Forelimb muscle (tissue), 1 donor: Measurements from ENCODE around the gene CPN2. TPM values are rescaled to one million over a fixed set of nuclear protein-coding genes. Genes with fewer than 3 reads are reported as not detected.

Experiments used
- DNase-seq: peaks from one replicate; pipeline ENCODE4 v3.0.0-alpha.2; 2013; ENCODE audit warnings: low read depth
- polyA plus RNA-seq: library from polyadenylated mRNA; unstranded; fragments of 120-200 nt; gene quantifications from one replicate; pipeline ENCODE4 v1.2.1, GENCODE V29; 2013; ENCODE audit not compliant: insufficient read length

Gene CPN2
- polyA plus RNA-seq, 1 donor, result not detected

GRCh38 chr3:194313560-194314387, 37.4 kb downstream of the CPN2 start:
- no peak for DNase-seq

- peak; percentile 75 for DNase-seq
Measured at GRCh38 chr3:194312743-194313281, 38.3 kb downstream of the CPN2 start.

- DNase-seq, result no peak
Measured at GRCh38 chr3:194312186-194312742, 38.9 kb downstream of the CPN2 start.

GRCh38 chr3:194311000-194311399, 40.1 kb downstream of the CPN2 start:
- no peak for DNase-seq

- no peak for DNase-seq
Measured at GRCh38 chr3:194310060-194310835, 40.9 kb downstream of the CPN2 start.

GRCh38 chr3:194308601-194309449, 42.3 kb downstream of the CPN2 start:
- DNase-seq, result no peak

- no peak for DNase-seq
Measured at GRCh38 chr3:194307849-194308248, 43.3 kb downstream of the CPN2 start.

GRCh38 chr3:194306771-194307640, 44.1 kb downstream of the CPN2 start:
- no peak for DNase-seq

- DNase-seq, result no peak
Measured at GRCh38 chr3:194306109-194306686, 44.9 kb downstream of the CPN2 start.

- DNase-seq, result no peak
Measured at GRCh38 chr3:194305356-194306108, 45.6 kb downstream of the CPN2 start.

- DNase-seq, result no peak
Measured at GRCh38 chr3:194304186-194304917, 46.8 kb downstream of the CPN2 start.

GRCh38 chr3:194303749-194304148, 47.4 kb downstream of the CPN2 start:
- DNase-seq, result no peak

GRCh38 chr3:194301730-194302129, 49.4 kb downstream of the CPN2 start:
- DNase-seq, result no peak

- DNase-seq, result no peak
Measured at GRCh38 chr3:194300936-194301335, 50.2 kb downstream of the CPN2 start.

- DNase-seq, result peak; percentile 90
Measured at GRCh38 chr3:194300382-194300758, 50.8 kb downstream of the CPN2 start.

GRCh38 chr3:194298331-194299227, 52.5 kb downstream of the CPN2 start:
- no peak for DNase-seq

- DNase-seq, result no peak
Measured at GRCh38 chr3:194296454-194297263, 54.5 kb downstream of the CPN2 start.
